H1 (cell line): ENCODE measurements around the gene PKM. TPM values are rescaled to one million over a fixed set of nuclear protein-coding genes. Genes with fewer than 3 reads are reported as not detected.

Experiments used
- CTCF ChIA-PET: fragments of 300-600 bp; sonication (Branson Sonifier 250); formaldehyde crosslinking; loops from one replicate; lab custom pipeline; 2021; ENCODE audit not compliant: partially characterized antibody; lab: Charles Lee
- POLR2A ChIA-PET: fragments of 300-600 bp; sonication (Branson Sonifier 250); formaldehyde crosslinking; loops from one replicate; lab custom pipeline; 2021; ENCODE audit warnings: inconsistent platforms; ENCODE audit not compliant: partially characterized antibody; lab: Charles Lee
- DNase-seq, 2 experiments: peaks; one replicate each; pipeline versions ENCODE4 v3.0.0 to v3.0.0-alpha.2; 2010 to 2022; ENCODE audit warnings: low spot score in 2 of 2, low read depth in 1 of 2, mixed read lengths in 1 of 2
- FAIRE-seq: peaks from 2 replicates; lab custom pipeline; 2011; peaks lifted over from hg19 to GRCh38; lab: Jason Lieb, UNC
- H2AFZ ChIP-seq: 2 replicates; pipeline ENCODE4 v1.8.1; 2012; ENCODE audit warnings: low read length, inconsistent platforms
- H2AK5ac ChIP-seq: 2 replicates; pipeline ENCODE4 v1.6.1; 2013; ENCODE audit warnings: low read depth, low read length
- H2BK120ac ChIP-seq: replicated peaks from 2 replicates; pipeline ENCODE3; 2013; ENCODE audit warnings: low read depth, low read length, inconsistent platforms
- H2BK12ac ChIP-seq: 2 replicates; pipeline ENCODE4 v1.6.1; 2013; ENCODE audit warnings: low read depth, low read length
- H2BK15ac ChIP-seq: 2 replicates; pipeline ENCODE4 v1.6.1; 2013; ENCODE audit warnings: low read length
- H2BK20ac ChIP-seq: 2 replicates; pipeline ENCODE4 v1.6.1; 2013; ENCODE audit warnings: low read length
- H2BK5ac ChIP-seq: 2 replicates; pipeline ENCODE4 v1.6.1; 2013; ENCODE audit warnings: low read depth, low read length
- H3K14ac ChIP-seq: 2 replicates; pipeline ENCODE4 v1.6.1; 2013; ENCODE audit warnings: inconsistent platforms; ENCODE audit not compliant: insufficient read length
- H3K18ac ChIP-seq: 2 replicates; pipeline ENCODE4 v1.6.1; 2013; ENCODE audit warnings: low read length; ENCODE audit errors: extremely low read depth
- H3K23ac ChIP-seq: 2 replicates; pipeline ENCODE4 v1.6.1; 2013; ENCODE audit warnings: inconsistent platforms; ENCODE audit not compliant: insufficient read length
- H3K23me2 ChIP-seq: 2 replicates; pipeline ENCODE4 v1.6.1; 2013; ENCODE audit warnings: low read depth, low read length
- H3K27ac ChIP-seq: 2 replicates; pipeline ENCODE4 v1.6.1; 2011; ENCODE audit warnings: low read depth, low read length, inconsistent platforms
- H3K27me3 ChIP-seq, 4 experiments: replicated peaks in 1 of 4; 1 replicate in 1 of 4; 2 replicates in 3 of 4; pipeline versions ENCODE4 v1.6.1 to v1.8.1; 2011 to 2013; ENCODE audit warnings: low read length in 3 of 4, mild to moderate bottlenecking in 3 of 4, inconsistent platforms in 2 of 4, mixed read lengths in 2 of 4, moderate library complexity in 1 of 4; ENCODE audit not compliant: control insufficient read depth in 3 of 4, insufficient read depth in 3 of 4; ENCODE audit errors: extremely low read depth in 1 of 4
- H3K36me3 ChIP-seq, 4 experiments: 2 replicates each; pipeline versions ENCODE4 v1.6.1 to v1.8.1; 2011 to 2013; ENCODE audit warnings: mild to moderate bottlenecking in 4 of 4, low read length in 3 of 4, moderate library complexity in 2 of 4, control low read depth in 1 of 4, inconsistent platforms in 1 of 4; ENCODE audit not compliant: insufficient read depth in 4 of 4, control insufficient read depth in 2 of 4
- H3K4ac ChIP-seq: replicated peaks from 2 replicates; pipeline ENCODE3; 2013; ENCODE audit warnings: low read length, low read depth, mixed read lengths, inconsistent platforms; ENCODE audit not compliant: insufficient read length
- H3K4me1 ChIP-seq, 4 experiments: replicated peaks in 1 of 4; 1 replicate in 1 of 4; 2 replicates in 3 of 4; pipeline versions ENCODE4 v1.6.1 to v1.8.1; 2011 to 2013; ENCODE audit warnings: low read length in 3 of 4, inconsistent platforms in 2 of 4, mixed read lengths in 1 of 4; ENCODE audit not compliant: insufficient read depth in 4 of 4, control insufficient read depth in 3 of 4
- H3K4me2 ChIP-seq, 2 experiments: 2 replicates each; pipeline versions ENCODE4 v1.6.1 to v1.8.1; 2011 to 2013; ENCODE audit warnings: low read depth in 2 of 2, low read length in 2 of 2, control low read depth in 1 of 2, inconsistent platforms in 1 of 2, mild to moderate bottlenecking in 1 of 2; ENCODE audit not compliant: insufficient read depth in 1 of 2
- H3K4me3 ChIP-seq, 4 experiments: fragments of 200-600, 300-600 bp in 1 of 4; sonication (generic), shearing (Covaris generic), sonication (Bioruptor Twin) in 1 of 4; 2 replicates each; pipeline versions ENCODE4 v1.5.1 to v1.8.1; 2011 to 2016; ENCODE audit warnings: low read length in 4 of 4, low read depth in 3 of 4, control low read depth in 2 of 4, inconsistent platforms in 2 of 4, mild to moderate bottlenecking in 2 of 4, mixed read lengths in 1 of 4, moderate library complexity in 1 of 4; ENCODE audit not compliant: insufficient read depth in 2 of 4; ENCODE audit errors: extremely low read depth in 1 of 4
- H3K56ac ChIP-seq: replicated peaks from 2 replicates; pipeline ENCODE3; 2013; ENCODE audit warnings: low read depth, mild to moderate bottlenecking, mixed read lengths, low read length, inconsistent platforms; ENCODE audit not compliant: insufficient read length
- H3K79me1 ChIP-seq: 2 replicates; pipeline ENCODE4 v1.6.1; 2013; ENCODE audit warnings: low read depth, low read length, control low read depth
- H3K79me2 ChIP-seq, 2 experiments: 2 replicates each; pipeline versions ENCODE4 v1.6.1 to v1.8.1; 2012 to 2013; ENCODE audit warnings: low read length in 2 of 2, mild to moderate bottlenecking in 2 of 2, inconsistent platforms in 1 of 2; ENCODE audit not compliant: insufficient read depth in 2 of 2, control insufficient read depth in 1 of 2
- H3K9ac ChIP-seq, 4 experiments: replicated peaks in 1 of 4; 1 replicate in 1 of 4; 2 replicates in 3 of 4; pipeline versions ENCODE4 v1.6.1 to v1.8.1; 2011 to 2013; ENCODE audit warnings: low read depth in 3 of 4, low read length in 3 of 4, control low read depth in 2 of 4, mild to moderate bottlenecking in 2 of 4, moderate library complexity in 2 of 4, inconsistent platforms in 1 of 4; ENCODE audit errors: extremely low read depth in 1 of 4
- H3K9me3 ChIP-seq, 2 experiments: 2 replicates each; pipeline versions ENCODE4 v1.6.1 to v1.8.1; 2012 to 2013; ENCODE audit warnings: mild to moderate bottlenecking in 2 of 2, moderate library complexity in 2 of 2, control low read depth in 1 of 2, inconsistent platforms in 1 of 2, low read depth in 1 of 2, low read length in 1 of 2, mixed read lengths in 1 of 2; ENCODE audit not compliant: insufficient read depth in 2 of 2
- H4K20me1 ChIP-seq, 2 experiments: replicated peaks in 1 of 2; 2 replicates each; pipeline versions ENCODE3 to v1.8.1; 2011 to 2013; ENCODE audit warnings: inconsistent platforms in 2 of 2, low read length in 2 of 2, mild to moderate bottlenecking in 1 of 2; ENCODE audit not compliant: insufficient read depth in 2 of 2, control insufficient read depth in 1 of 2
- H4K5ac ChIP-seq: 2 replicates; pipeline ENCODE4 v1.6.1; 2013; ENCODE audit warnings: low read length, low read depth, mixed read lengths, inconsistent platforms; ENCODE audit not compliant: insufficient read length
- H4K8ac ChIP-seq: 2 replicates; pipeline ENCODE4 v1.8.0; 2013; ENCODE audit warnings: mild to moderate bottlenecking, moderate library complexity, low read length, inconsistent platforms; ENCODE audit not compliant: insufficient read depth; ENCODE audit errors: extremely low read depth
- H4K91ac ChIP-seq: replicated peaks from 2 replicates; pipeline ENCODE3; 2013; ENCODE audit warnings: low read length, mixed read lengths, inconsistent platforms; ENCODE audit not compliant: insufficient read length
- CHD2 ChIP-seq: IDR thresholded peaks from 2 replicates; pipeline ENCODE4 v1.6.1; 2012; ENCODE audit warnings: low read length, improper control_type of control experiment
- EGR1 ChIP-seq: IDR thresholded peaks from 2 replicates; pipeline ENCODE4 v1.6.1; 2011; ENCODE audit warnings: low read depth, low read length, borderline replicate concordance
- FOSL1 ChIP-seq: IDR thresholded peaks from 2 replicates; pipeline ENCODE4 v1.6.1; 2011; ENCODE audit warnings: mild to moderate bottlenecking, low read depth, low read length, moderate library complexity; ENCODE audit not compliant: insufficient read depth
- GABPA ChIP-seq: IDR thresholded peaks from 2 replicates; pipeline ENCODE4 v1.6.1; 2011; ENCODE audit warnings: mild to moderate bottlenecking, low read length, moderate library complexity, borderline replicate concordance; ENCODE audit not compliant: insufficient read depth
- GTF2F1 ChIP-seq: IDR thresholded peaks from 2 replicates; pipeline ENCODE4 v1.6.1; 2012; ENCODE audit warnings: low read depth, low read length, improper control_type of control experiment, borderline replicate concordance
- KDM4A ChIP-seq: IDR thresholded peaks from one replicate; pipeline ENCODE4 v1.7.1; 2012; ENCODE audit warnings: low read depth, mild to moderate bottlenecking, moderate library complexity, low read length, inconsistent platforms; ENCODE audit not compliant: severe bottlenecking
- KDM5A ChIP-seq: fragments of 200-600 bp; IDR thresholded peaks from 2 replicates; pipeline ENCODE4 v1.7.1; 2012; ENCODE audit warnings: mild to moderate bottlenecking, low read length, inconsistent platforms, mixed read lengths
- POLR2AphosphoS5 ChIP-seq: IDR thresholded peaks from 2 replicates; pipeline ENCODE4 v1.6.1; 2011; ENCODE audit warnings: low read depth, low read length
- POU5F1 ChIP-seq: IDR thresholded peaks from 2 replicates; pipeline ENCODE4 v1.6.1; 2011; ENCODE audit warnings: low read depth, mild to moderate bottlenecking, low read length, moderate library complexity
- SIN3A ChIP-seq, 2 experiments: IDR thresholded peaks in 1 of 2; conservative IDR thresholded peaks in 1 of 2; 2 replicates each; pipeline ENCODE4 v1.6.1; 2011 to 2012; ENCODE audit warnings: low read length in 2 of 2, improper control_type of control experiment in 1 of 2, low read depth in 1 of 2, mild to moderate bottlenecking in 1 of 2
- SRF ChIP-seq: IDR thresholded peaks from 2 replicates; pipeline ENCODE4 v1.6.1; 2011; ENCODE audit warnings: mild to moderate bottlenecking, low read depth, low read length, moderate library complexity
- SUZ12 ChIP-seq: fragments of 200-600 bp; sonication (generic); IDR thresholded peaks from 2 replicates; pipeline ENCODE4 v1.6.1; 2012; ENCODE audit warnings: mild to moderate bottlenecking, inconsistent platforms, low read length, moderate library complexity, mixed read lengths
- ZNF274 ChIP-seq: IDR thresholded peaks from 2 replicates; pipeline ENCODE4 v1.7.0; 2012; ENCODE audit warnings: low read length, borderline replicate concordance; ENCODE audit errors: extremely low read depth
- WGBS, 2 experiments: shearing (Covaris generic) in 1 of 2; methylation state at CpG; one replicate each; pipeline versions ENCODE4 v1.1.6 to v1.1.7; 2013 to 2015; ENCODE audit warnings: low lambda C conversion rate in 2 of 2, mixed read lengths in 2 of 2, inconsistent platforms in 1 of 2, low coverage in 1 of 2, missing lambda C conversion rate in 1 of 2; ENCODE audit not compliant: insufficient replicate concordance in 2 of 2, insufficient coverage in 1 of 2, insufficient read length in 1 of 2; ENCODE audit errors: extremely low coverage in 1 of 2, missing lambda C conversion rate in 1 of 2; 5-methylcytosine and 5-hydroxymethylcytosine counted together
- polyA plus RNA-seq, 7 experiments: library from polyadenylated mRNA; depleted of rRNA in 3 of 7; stranded (reverse) in 5 of 7; unstranded in 2 of 7; fragments of >200 nt in 5 of 7; fragments of 200-250 nt in 2 of 7; gene quantifications; 1 replicate in 5 of 7; 2 replicates in 1 of 7; 4 replicates in 1 of 7; pipeline versions ENCODE4 v1.2.1 to v1.2.3, GENCODE V29; 2011 to 2013; ENCODE audit warnings: missing spikeins in 2 of 7, mixed read lengths in 2 of 7
- total RNA-seq: library from RNA; stranded (reverse); fragmentation: NEBNext Ultra II Directional; extraction: Animal tissue kit (Norgen Biotek cat#: 25700); gene quantifications from 2 replicates; pipeline ENCODE4 v1.2.1, GENCODE V29; 2021

PKM gene
- total and polyA plus RNA-seq, 2 of the 8 experiments (the other 6 are each of a cell fraction or from before 2014, with no cell fraction given), result 780 to 856 TPM

GRCh38 chr15:72156928-72157327 lies 74.1 kb downstream of the PKM start:
- FAIRE-seq, result no peak
- TF ChIP-seq SIN3A (conservative IDR thresholded peaks at IDR 0.05 in 1 of 2, IDR thresholded peaks at IDR 0.05 in 1 of 2; ENCODE audit: low read depth in 1 of 2, low read length in 2 of 2) (no peak), EGR1 (no peak), GTF2F1 (no peak), SRF (no peak), SUZ12 (no peak), KDM4A (no peak), ZNF274 (no peak), KDM5A (no peak), CHD2 (no peak), FOSL1 (no peak), POLR2AphosphoS5 (no peak), GABPA (no peak), POU5F1 (no peak)
- Histone ChIP-seq H3K27ac (no peak overlapping the region), H3K79me1 (no peaks in the 10 kb centered on the region), H3K14ac (no peak overlapping the region), H2BK120ac (no peak overlapping the region), H3K9me3 (no peaks in the 10 kb centered on the region), H3K36me3 (no peaks in the 10 kb centered on the region), H3K56ac (no peak overlapping the region), H2AK5ac (no peak overlapping the region), H3K4me1 (no peaks in the 10 kb centered on the region), H4K8ac (no peak overlapping the region), H4K20me1 (no peaks in the 10 kb centered on the region), H2BK20ac (no peak overlapping the region), H3K23me2 (no peaks in the 10 kb centered on the region; the same call in 1 of the 2 replicates), H3K9ac (no peak overlapping the region), H3K4me3 (no peak overlapping the region), H3K27me3 (peaks cover 0 to 4% (median 0%) of the 10 kb centered on the region in 4 experiments; a peak in 2 of 7 replicates), H2BK15ac (no peak overlapping the region), H4K91ac (no peak overlapping the region), H3K18ac (no peak overlapping the region), H3K79me2 (no peaks in the 10 kb centered on the region), H3K4ac (no peak overlapping the region), H2AFZ (no peak overlapping the region), H2BK5ac (no peak overlapping the region), H2BK12ac (no peak overlapping the region), H4K5ac (no peak overlapping the region), H3K23ac (no peak overlapping the region), H3K4me2 (no peak overlapping the region)
- DNase-seq, result no peak
- ChIA-PET POLR2A (no interaction called here), CTCF (interaction anchor here (0.6 to 2.5 kb wide), 29 partner anchors 8 to 405 kb away, joined by 3 to 21 read pairs (median 4); partner anchors contain the start of gene NR2E3)
- 82% methylated on average over 2 of the region's 2 CpGs; no CpG with 5 or more reads in 1 of the 2 experiments for WGBS, 2 experiments
